Stimulated activated CD4-positive, alpha-beta T cell treated with anti-CD3 and anti-CD28 coated beads, Interleukin-4, amount 100 ng/mL, for 24 hours (primary cell): ENCODE results near the gene CABLES1.
"Not testable (repeated sequence)": the region's sequence is repeated elsewhere in the genome, so short reads cannot be mapped to it uniquely, and the experiment has no call there.

Source experiments
- DNase-seq: peaks from one replicate; pipeline ENCODE4 v3.0.0-alpha.2; 2020

CABLES1 gene

DNA sequence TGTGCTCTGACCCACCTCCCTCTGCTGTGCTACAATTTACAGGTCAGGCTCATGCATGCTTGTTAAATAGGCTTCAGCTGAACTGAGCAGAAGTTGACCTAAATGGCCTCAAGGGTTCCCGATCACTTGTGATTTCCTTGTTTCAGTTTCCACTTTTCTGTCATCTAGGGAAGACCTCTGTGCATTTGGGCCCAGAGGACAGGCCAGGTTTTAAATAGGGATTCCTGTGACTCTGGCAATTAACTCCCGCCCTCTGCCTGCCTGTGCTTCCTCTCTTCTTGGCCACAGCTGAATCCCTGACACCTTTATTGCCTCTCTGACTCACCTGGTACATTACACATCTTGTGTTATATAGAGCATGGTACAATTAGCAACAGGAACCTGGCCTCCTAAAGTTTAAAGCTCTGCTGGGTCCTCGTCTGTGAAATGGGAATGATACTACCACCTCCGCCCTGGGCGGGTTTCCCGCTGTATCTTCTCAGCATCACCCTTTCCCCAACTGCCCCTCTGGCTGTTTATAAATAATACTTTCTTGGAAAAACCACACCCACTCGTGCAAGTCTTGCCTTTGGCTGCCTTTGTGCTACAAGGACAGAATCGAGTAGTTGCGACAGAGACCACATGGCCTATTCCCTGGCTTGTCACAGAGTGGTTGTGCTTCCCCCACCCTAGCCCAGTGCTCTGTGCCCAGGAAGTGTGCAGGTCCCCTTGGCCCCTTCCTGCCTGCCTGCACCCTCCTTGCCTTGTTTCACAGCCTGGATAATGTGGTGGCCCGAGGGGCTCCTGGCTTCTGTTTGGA, 7.9 kb downstream of the CABLES1 start:
- no peak for DNase-seq

DNA sequence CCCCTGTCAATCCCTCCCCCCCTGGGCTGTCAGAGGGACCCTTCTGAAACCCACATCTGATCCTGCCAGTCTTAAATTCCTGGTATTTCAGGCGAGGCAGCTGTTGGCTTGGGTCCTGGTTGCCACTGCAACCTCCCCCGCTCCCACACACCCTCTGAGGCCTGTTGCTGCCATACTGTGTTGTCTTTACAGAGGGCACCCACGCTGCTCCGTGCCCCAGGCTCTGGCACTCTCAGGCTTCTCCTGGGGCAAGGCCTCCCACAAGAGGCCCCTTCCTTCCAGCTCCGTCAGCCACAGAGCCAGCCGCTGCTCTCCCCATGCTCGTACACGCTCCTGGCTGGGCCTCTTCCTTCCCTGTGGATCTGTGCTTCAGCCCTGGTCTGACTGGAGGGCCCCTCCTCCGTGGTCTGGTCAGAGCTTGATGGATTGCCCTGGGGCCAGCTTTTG, 8.6 kb downstream of the CABLES1 start:
- no peak for DNase-seq

DNA sequence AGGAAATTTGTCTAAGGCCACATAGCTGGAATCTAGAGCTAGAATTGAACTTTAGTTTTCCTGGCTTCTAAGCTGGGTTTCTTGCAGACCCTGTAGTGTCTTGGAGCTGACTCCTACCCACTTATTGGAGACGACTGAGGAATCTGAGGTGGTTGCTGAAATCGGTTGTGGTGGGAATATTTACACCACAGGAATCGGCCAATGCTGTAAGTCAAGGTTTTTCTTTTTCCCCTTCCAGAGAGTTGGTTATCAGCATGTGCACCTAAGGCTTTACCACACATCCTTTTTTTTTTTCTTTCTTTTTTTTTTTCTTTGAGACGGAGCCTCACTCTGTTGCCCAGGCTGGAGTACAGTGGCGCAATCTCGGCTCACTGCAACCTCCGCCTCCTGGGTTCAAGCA, 9.4 kb downstream of the CABLES1 start:
- DNase-seq, result no peak

DNA sequence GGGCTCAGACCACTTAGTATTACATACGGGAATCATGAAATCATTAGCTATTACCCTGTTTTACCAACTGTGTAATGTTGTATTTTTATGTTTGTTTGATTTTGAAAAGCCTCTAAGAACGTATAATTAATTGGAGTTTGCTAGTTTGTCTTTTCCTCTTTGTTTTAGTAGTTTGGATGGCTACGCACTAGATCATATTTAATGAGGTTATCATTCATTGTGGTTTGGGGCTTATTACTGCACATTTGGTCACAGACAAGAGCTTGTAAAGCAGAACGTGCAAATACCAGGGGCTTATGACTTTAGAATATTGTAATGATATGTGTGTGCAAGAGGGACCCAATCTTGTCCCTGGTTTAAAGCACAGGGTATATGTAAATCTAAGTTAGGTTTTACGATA, 10.3 kb downstream of the CABLES1 start:
- no peak for DNase-seq

DNA sequence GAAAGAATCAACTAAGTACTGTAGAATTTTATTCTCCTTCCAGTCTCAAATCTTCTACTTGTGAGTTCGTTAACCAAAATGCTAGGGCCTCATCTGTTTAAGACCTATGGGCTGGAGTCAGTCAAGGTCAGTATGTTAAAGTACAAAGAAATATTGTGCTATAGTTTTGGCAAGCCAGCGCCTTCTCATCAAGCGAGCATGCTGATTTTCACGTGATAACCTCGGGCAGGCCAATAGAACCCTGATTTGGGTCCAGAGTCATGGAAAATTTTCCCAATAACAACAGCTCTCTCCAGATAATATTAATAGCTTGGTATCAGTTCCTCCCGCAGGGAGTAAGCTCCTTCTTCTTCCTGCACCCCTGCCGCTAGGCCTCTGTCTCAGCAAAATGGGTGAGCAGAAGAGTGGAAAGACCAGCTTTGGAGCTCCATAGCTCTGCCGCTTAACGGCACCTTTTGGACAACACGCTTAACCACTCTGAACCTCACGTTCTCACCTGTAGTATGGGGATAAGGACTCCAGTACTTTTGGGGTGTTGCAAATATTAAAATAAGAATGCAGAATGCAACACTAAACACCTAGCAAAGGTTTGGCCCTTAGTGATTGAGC, 11.7 kb downstream of the CABLES1 start:
- DNase-seq, result no peak

DNA sequence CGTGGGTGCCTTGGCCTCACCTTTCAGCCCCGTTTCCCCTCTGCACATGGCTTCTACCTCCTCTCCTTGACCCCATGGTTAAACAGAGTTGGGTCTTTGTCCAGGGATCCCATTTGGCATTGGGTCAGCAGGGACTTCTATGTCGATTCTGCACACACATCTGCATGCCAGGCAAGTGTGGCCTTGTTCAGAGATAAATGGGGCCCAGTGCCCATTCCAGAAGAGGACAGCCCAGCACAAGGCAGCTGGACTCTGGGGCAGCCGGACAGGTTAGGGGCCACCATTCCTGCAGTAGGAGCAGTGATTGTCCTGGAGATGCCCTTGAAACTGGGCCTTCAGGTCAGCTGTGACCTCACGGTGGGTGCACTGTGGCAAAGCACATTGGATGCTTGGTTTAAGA, 13.1 kb downstream of the CABLES1 start:
- DNase-seq, result no peak

DNA sequence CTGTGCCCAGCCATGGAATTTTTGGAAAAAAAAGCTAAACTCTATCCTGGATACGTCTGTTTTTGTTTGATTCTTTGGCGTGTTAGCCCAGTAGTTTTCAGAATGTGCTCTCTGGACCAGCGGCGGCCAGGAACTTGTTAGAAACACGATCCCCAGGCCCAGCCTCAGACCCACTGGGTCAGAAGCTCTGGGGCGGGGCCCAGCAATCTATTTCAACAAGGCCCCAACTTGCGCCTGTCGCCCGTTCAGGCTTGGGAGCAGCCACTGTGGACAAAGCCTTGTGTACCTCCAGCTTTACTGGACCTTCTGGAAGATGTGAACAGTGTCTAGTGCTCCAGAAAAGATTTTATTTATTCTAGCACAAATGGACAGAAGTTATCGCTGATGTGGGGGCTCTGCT, 14.3 kb downstream of the CABLES1 start:
- no peak for DNase-seq

DNA sequence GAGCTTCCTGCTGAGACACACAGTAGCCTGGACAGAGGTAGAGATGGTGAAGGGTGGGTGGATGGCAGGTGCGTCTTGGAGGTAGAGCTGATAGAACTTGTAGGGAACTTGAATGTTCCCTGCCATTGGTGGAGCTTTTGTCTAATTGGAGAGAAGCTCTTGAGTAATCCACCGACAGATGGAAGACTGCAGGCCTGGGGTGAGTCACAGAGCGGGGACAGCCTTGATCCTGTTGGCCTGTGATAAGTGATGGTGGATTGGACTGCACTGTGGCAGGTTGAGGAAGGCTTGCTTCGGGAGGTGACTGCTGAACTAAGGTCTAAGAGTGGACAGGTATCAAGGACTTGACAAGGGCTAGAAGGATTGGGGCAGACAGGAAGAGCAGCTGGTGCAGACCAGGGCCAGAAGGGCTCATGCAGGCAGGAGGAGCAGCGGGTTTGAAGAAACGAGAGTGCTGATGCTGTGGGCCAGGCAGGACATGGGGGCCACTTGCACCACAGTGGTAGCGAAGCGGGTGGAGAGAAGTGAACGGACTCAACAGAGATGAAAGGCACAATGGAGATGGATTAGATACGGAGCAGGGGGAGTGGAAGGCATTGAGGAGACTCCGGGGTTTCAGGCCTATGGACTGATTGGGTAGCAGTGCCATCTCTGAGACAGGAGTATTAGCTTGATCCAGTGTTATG, 16.3 kb downstream of the CABLES1 start:
- DNase-seq, result no peak

DNA sequence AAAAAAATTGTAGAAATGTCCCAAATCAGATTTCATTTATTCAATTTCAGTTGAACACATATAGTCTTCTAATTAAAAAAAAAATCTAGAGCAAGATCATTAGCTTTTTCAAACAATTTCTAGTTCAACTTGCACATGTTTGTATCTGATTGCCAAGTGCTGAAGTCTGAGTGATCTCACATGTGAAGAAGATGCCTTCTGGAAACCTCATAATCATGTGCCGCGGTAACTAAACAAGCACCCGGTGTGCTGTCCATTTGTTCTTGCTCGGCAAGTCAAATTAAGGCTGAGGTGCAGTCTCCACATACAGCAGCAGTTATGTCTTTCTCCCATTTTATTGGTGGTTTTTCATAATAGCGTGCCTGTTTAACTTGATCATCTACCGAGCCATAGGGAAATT, 18.7 kb downstream of the CABLES1 start:
- DNase-seq, result no peak

DNA sequence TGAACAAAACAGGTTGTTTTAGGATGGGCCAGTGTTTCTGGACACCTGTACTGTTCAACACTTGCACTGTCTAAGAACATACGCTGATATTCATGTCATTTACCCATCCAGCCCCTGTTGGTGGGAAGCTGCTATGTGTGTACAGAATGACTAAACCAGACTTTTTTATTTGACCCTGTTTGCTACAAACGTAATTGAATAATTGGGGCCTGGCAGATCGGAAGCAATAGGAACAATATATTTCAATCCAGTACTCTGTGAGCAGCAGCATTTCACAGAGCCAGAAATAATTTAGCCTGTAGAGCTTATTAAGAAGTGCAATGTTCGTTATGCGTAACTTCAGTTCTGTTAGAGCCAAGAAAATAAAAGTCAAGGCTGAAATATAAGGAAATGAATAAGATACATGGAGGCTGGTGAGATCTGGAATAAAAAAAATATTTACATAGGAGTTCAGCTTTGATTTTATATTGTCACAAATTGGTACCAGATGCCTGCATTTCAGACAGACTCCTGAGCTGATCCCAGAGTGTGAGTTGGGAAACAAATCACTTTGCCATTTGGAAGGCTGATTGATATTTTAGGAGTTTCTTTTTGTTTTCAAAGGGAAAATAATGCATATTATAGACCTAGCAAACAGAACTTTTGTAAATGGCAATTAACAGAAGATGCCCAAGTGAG, 19.7 kb downstream of the CABLES1 start:
- no peak for DNase-seq

DNA sequence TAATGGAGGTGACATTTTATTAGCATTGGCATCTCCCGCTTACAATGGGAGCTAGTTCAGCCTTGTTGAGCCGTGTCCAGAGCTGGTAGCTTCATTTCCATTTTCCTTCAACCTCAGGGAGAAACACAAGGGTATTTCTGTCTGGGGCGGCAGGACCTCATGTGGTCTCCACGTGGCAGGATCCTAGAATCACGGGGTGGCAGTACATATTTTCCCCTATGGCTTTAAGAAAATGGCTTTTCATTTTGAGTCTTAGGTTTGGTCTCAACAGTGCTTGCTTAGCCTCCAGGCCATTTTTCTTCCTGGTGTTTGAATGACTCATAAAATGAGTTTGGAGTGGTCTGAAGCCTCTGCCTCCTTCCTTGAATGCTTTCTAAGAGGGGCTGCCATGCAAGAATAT, 20.3 kb downstream of the CABLES1 start:
- DNase-seq, result no peak

DNA sequence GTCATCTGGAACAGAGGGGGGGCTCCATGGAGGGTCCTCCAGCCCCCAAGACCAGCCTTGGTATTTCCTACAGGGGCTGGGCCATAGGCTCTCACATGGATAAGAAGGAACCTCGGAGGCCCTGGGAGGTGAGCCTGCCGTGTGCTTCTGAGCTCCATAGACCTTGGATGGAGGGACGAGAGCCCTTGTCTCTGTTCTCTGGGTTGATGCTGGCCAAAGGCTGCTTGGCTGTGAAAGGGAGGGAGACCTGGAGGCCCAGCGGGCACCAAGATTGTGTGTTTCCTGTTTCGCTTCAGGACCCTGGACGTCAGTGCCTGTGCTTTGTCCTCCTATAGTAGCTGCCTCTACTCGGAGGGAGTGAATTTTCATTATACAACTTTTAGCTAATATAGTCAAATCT, 20.8 kb downstream of the CABLES1 start:
- no peak for DNase-seq

DNA sequence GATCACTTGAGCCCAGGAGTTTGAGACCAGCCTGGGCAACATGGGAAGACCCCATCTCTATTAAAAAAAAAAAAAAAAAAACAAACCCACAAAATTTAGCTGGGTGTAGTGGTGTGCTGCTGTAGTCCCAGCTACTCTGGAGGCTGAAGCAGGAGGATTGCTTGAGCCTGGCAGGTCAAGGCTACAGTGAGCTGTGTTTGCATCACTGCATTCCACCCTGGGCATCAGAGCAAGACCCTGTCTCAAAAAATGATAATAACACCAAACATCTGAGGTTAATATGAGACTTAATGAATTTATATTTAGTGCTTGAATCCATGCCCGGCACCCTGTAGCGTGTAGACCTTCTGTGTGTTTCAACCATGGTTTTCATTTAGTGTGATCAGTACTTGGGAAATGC, 22.8 kb downstream of the CABLES1 start:
- DNase-seq, result no peak

DNA sequence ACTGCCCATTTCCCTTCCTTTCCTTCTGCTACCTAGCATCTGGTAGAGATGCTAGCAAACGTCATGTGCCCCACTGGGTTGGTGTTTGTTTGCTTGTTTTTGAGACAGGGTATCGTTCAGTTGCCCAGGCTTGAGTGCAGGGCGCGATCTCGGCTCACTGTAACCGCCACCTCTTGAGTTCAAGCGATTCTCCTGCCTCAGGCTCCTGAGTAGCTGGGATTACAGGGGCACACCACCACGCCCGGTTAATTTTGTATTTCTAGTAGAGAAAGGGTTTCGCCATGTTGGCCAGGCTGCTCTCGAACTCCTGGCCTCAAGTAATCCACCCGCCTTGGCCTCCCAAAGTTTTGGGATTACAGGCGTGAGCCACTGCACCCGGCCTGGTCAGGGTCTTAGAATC, 23.6 kb downstream of the CABLES1 start:
- DNase-seq, result not testable (repeated sequence)

DNA sequence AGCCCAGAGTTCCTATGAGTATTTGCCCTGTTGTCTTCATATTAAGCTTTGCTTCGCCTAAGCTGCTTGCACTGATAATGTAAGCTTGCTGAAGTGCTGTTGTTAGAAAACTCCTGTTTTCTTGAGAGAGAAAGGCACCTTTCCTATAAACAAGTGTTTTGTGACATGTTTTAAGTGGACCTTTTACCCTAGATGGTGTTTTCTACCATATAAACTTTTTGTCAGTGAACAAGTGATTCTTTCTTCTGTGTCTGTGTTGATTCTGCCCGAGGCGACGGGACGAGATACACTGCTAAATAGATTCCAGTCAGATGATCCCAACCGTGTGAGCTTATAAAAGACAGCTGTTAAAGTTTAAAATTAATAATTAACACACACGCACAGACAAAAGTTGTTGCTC, 24.1 kb downstream of the CABLES1 start:
- DNase-seq, result no peak

DNA sequence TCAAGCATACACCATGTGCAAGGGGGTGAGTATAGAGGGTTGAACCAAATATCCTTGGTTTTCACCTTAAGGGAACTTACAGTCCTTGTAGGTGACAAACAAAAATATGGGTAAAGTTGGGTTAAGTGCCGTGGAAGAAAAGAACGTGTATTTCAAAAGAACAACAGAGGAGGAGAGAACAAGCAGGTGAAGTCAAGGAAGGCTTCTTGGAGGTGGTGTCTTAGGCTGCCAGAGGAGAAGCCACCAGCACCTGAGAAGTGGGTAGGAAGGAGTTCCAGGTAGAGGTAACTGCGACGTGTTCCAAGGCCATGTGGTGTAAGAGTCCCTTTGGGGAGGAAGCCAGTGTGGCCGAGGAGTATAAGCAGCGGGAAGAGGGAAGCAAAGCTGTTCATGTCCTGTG, 27.2 kb downstream of the CABLES1 start:
- no peak for DNase-seq

DNA sequence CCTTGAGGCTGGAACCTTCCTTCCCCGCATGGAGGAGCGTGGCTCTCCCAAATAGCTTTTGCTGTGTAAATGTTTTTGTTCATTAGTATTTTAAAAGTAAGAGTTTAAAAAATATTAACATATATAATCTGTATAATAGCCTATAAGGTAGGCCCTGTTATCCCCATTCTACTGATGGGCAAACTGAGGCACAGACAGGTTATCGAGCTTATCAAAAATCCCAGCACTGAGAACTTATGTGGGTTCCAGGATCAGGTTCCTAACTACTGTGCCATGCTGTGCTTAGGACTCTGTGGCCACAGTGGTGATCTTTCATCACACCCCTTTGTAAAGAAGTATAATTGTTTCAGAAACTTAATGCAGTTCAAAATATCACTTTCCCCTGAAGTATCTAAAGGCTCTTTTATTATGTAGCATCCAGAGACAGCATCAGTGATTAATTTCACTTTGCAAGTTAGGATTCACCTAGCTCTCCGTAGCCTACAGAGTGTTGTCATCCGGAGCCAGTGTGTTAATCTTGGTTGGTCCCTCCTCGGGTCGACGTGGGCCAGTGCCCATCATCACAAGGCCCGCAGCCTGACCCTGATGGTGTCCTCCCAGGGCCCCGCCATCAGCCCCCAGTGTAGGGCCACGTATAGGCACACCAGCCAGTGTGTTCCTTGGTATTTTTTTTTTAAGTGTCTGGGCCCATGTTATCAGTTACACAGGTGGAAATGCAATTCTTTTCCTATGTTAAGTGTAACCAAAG, 28.7 kb downstream of the CABLES1 start:
- no peak for DNase-seq

DNA sequence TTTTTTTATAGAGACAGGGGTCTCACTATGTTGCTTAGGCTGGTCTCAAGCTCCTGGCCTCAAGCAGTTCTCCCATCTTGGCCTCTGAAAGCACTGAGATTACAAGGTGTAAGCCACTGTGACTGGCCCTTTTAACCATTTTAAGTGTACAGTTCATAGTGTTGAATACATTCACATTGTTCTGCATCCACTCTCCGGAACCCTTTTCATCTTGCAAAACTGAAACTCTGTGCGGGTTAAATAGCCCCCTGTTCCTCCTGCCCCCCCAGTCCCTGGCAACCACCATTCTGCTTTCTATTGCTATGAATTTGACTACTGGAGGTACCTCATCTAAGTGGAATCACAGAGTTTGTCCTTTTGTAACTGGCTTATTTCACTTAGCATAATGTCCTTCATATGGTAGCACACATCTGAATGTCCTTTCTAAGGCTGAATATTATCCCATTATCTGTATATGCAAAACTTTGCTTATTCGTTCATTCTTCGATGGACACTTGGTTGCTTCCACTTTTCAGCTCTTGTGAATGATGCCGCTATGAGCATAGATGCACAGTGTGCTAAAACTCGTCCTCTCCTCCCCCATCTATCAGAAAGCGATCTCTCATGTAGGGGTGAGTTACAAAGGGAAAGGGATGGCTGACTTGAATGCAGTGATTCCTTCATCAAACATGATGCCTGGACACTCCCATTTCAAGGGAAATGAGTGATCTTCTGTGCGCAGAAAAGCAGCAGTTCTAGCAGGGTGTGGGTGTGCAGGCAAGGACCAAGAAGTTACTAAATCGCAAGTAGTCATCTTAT, 30.2 kb downstream of the CABLES1 start:
- DNase-seq, result no peak

DNA sequence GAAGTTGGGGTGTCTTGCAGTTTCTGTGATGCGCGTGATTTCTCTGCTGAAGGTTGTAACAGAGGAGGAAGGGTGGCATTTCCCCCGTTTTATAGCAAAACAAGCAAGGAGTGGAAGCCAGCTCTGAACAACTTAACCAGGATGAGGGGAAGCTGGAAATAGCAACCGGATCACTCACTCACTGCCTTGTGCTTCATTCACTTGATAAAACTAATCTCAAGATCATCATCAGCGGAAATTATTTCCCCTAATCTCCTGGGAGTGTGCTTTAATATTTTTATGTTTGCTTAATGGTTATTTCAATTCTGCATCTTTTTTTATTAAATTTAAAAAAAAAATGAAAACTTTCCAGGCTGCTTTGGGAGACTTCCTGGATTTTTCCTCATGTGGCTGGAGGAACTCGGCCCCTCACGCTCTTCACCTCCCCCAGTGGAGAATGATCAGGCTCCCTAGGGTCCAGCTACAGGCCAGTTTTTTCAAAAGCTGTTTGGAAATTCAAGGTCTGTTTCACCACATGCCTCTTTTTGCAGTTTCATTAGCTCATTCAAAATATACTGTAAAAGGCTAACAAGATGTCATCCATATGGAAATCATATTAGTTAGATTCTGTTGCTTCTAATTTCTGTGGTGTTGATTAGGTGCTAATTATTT, 31.7 kb downstream of the CABLES1 start:
- no peak for DNase-seq

DNA sequence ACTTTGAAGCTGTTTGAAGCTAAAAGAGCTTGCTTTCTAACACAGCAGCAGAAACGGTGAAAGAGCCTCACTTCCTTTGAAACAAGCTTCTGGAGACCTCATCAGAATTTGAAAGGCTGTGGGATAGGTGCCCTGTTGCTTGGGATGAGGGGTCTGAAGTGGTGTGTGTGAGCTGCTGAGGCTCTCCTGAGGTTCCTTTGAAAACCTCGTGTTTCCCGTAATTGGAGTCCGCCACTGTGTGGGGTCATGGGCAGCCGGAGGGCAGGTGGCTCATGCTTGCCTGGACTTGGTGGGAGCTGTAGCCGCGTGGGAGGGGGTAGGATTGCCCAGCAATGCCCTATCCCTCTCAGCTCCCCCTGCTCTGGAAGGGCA, 34.4 kb downstream of the CABLES1 start:
- DNase-seq, result no peak

DNA sequence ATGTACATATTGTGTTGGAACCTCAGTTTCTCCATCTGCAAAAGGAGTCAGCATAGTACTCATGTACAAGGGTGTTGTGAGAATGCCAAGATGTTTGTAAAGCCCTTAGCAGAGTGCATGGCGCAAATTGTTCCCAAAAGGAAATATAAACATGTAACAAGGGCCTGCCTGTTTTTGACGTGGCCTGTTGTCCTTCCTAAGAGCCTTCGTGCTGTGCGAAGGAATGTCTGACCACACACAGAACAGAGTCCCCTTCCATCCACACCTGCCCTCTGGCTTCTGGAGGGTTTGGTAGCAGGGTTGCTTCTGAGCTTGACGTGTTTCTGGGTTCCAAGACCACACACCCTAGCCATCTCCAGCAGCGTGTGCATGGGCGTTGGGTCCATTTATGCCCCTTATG, 34.9 kb downstream of the CABLES1 start:
- no peak for DNase-seq
